ENCODE results near the gene KLC3. TPM values are rescaled to one million over a fixed set of nuclear protein-coding genes. Genes with fewer than 3 reads are reported as not detected.

The KLC3 gene
- total RNA-seq, result under 1 TPM in 2 of 6 experiments, not detected in 4; 0.22 to 0.26 TPM
- long read RNA-seq, result 0 reads

DNA sequence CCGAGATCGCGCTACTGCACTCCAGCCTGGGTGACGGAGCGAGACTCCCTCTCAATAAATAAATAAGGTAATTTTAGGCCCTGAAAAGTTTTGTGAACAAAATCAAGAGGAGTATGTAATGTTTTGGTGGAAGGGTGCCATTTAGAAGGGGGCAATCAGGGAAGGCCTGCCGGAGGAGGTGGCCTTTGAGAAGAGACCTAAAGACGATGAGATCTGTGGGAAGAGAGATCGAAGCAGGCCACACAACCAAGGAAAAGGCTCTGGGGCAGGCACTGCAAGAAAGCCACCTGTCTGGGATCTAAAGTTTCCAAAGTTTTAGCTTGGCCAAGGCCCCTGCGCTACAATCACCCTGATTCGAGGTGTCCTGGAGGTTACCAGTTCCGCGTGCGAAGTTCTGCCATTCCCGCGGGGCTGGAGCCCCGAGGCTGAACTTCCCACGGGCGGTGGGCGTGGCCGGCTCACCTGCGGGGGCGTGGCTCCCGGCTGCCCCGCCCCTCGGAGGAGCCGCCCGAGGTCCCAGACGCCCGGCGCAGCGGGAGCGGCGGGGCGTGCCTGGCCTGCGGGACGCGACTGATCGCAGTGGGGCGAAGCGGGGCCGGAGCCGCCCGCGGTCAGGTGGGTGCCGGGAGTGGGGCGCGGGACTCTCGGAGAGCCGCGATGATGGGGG is at the start of gene KLC3:
TSS of gene KLC3 (plus strand) at position 519 of the 667 bp plus-strand sequence. CDS start 4,792 bp downstream, outside the sequence.
- intact Hi-C loops (cut with DNase I), result loop anchor here in 1 of 2 donors (10.0 kb wide), 1 partner anchor 186 kb away; no protein-coding TSS in a partner anchor
- TF ChIP-seq, protein P1, sequence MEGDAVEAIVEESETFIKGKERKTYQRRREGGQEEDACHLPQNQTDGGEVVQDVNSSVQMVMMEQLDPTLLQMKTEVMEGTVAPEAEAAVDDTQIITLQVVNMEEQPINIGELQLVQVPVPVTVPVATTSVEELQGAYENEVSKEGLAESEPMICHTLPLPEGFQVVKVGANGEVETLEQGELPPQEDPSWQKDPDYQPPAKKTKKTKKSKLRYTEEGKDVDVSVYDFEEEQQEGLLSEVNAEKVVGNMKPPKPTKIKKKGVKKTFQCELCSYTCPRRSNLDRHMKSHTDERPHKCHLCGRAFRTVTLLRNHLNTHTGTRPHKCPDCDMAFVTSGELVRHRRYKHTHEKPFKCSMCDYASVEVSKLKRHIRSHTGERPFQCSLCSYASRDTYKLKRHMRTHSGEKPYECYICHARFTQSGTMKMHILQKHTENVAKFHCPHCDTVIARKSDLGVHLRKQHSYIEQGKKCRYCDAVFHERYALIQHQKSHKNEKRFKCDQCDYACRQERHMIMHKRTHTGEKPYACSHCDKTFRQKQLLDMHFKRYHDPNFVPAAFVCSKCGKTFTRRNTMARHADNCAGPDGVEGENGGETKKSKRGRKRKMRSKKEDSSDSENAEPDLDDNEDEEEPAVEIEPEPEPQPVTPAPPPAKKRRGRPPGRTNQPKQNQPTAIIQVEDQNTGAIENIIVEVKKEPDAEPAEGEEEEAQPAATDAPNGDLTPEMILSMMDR (IDR thresholded peaks at IDR 0.05), result no peak
- TF ChIP-seq POLR2A (IDR thresholded peaks at IDR 0.05), result no peak
- Histone ChIP-seq H3K36me3 (no peaks in the 10 kb centered on the region), H3K27ac (no peak within 1 kb of the TSS), H3K4me3 (peak within 1 kb of the TSS in 2 of 3 donors; percentile 14 to 33), H3K9me3 (no peaks in the 10 kb centered on the region), H3K27me3 (no peaks in the 10 kb centered on the region), H3K4me1 (peaks cover 0 to 7% (median 0%) of the 10 kb centered on the region in 4 donors)
- peak; percentile 53 to 57 (median 54) for ATAC-seq
- DNase-seq, result no peak
- 65% methylated on average over 6 of the region's 50 CpGs for WGBS (ENCODE audit: insufficient coverage, low coverage, low lambda C conversion rate, missing lambda C conversion rate)

- Histone ChIP-seq H3K9me3 (no peaks in the 10 kb centered on the region), H3K36me3 (no peaks in the 10 kb centered on the region), H3K27me3 (no peaks in the 10 kb centered on the region), H3K4me1 (peaks cover 0 to 75% (median 35%) of the 10 kb centered on the region in 4 donors), H3K27ac (no peak overlapping the region), H3K4me3 (no peak overlapping the region)
- no peak for TF ChIP-seq POLR2A (IDR thresholded peaks at IDR 0.05)
- TF ChIP-seq, protein P1 (IDR thresholded peaks at IDR 0.05), result no peak
- ATAC-seq (no peak), DNase-seq (no peak)
- intact Hi-C loops (cut with DNase I), result no loop called here
- 100% methylated on average over 1 of the region's 1 CpG for WGBS (ENCODE audit: insufficient coverage, low coverage, low lambda C conversion rate, missing lambda C conversion rate)
These were observed 48.7 kb upstream of the KLC3 start for GRCh38 chr19:45291834-45292233.

DNA sequence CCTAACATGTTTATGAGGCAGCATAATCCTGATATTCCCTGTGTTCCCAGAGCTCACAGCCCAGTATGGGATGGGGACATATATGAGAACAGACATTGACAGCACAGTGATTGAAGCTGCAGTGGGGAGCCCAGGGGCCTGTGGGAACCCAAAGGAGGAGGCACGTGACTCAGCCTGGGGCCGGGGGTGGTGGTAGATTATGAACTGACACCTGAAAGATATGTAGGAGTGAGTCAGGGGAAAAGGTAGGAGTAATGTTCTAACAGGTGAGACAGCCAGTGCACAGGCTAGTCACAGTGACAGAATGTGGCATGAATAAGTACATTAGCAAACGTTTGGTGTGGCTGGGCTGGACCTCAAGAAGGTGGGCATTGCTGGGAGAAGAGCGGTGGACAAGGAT is 46.9 kb upstream of the KLC3 start:
- no peak for DNase-seq
- Histone ChIP-seq H3K4me1 (peaks cover 0 to 65% (median 30%) of the 10 kb centered on the region in 4 donors), H3K9me3 (no peaks in the 10 kb centered on the region), H3K36me3 (no peaks in the 10 kb centered on the region), H3K27me3 (no peaks in the 10 kb centered on the region), H3K27ac (peak overlapping the region in 2 of 3 donors; percentile 73 to 83), H3K4me3 (no peak overlapping the region)
- WGBS (ENCODE audit: insufficient coverage, low coverage, low lambda C conversion rate, missing lambda C conversion rate), result 42% methylated on average over 2 of the region's 4 CpGs
- intact Hi-C loops (cut with DNase I), result no loop called here
- TF ChIP-seq, protein P1 (IDR thresholded peaks at IDR 0.05), result no peak
- ATAC-seq, result peak in 1 of 4 donors; percentile 1

DNA sequence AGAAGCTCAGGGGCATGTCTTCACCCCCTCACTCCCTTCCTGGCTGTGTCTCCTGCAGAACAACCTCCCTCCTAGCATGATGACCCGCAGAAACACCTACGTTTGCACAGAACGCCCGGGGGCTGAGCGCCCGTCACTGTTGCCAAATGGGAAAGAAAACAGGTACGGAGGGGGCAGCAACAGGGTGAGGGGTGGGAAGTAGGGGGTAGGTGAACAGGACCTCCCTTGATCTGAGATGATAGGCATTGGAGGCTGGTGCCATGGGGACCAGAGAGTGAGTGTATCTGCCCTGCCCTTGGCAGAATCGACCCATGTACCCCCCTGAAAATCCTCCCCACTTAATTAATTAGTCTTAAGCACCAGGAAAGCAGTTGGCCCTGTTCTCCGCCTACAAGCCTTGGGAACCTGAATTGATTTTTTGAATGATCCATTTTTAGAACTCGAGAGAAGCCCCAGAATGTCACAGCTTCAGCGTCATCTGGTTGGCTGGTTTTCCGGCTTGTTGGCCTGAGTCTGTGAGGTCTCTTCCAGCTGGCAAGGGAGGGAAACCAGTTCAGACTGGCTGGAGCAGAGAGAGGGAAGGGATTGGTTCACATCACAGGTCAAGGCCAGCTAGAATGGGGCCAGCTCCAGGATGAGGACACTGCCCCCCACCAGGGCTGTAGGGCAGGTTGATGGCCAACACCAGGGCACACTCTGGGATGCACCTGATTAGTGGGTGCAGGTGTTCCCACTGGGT is 46.1 kb upstream of the KLC3 start:
- 33% methylated on average over 11 of the region's 12 CpGs for WGBS (ENCODE audit: insufficient coverage, low coverage, low lambda C conversion rate, missing lambda C conversion rate)
- intact Hi-C loops (cut with DNase I), result no loop called here
- no peaks in the 10 kb centered on the region for H3K27me3 ChIP-seq
- DNase-seq, result peak; percentile 83 to 95 (median 90)
- H3K9me3 ChIP-seq, result no peaks in the 10 kb centered on the region
- no peak overlapping the region for H3K4me3 ChIP-seq
- peaks cover 0 to 58% (median 27%) of the 10 kb centered on the region in 4 donors for H3K4me1 ChIP-seq
- peak; percentile 74 to 86 (median 80) for ATAC-seq
- H3K27ac ChIP-seq, result peak overlapping the region in 2 of 3 donors; percentile 73 to 83
- no peak for TF ChIP-seq POLR2A (IDR thresholded peaks at IDR 0.05)
- TF ChIP-seq, protein P1 (IDR thresholded peaks at IDR 0.05), result no peak
- no peaks in the 10 kb centered on the region for H3K36me3 ChIP-seq
